ENCODE measurements around the gene SLAMF9. TPM values are rescaled to one million over a fixed set of nuclear protein-coding genes. Genes with fewer than 3 reads are reported as not detected.

Gene SLAMF9
- total and polyA plus RNA-seq, 3 experiments from 2014 or later: not detected

DNA sequence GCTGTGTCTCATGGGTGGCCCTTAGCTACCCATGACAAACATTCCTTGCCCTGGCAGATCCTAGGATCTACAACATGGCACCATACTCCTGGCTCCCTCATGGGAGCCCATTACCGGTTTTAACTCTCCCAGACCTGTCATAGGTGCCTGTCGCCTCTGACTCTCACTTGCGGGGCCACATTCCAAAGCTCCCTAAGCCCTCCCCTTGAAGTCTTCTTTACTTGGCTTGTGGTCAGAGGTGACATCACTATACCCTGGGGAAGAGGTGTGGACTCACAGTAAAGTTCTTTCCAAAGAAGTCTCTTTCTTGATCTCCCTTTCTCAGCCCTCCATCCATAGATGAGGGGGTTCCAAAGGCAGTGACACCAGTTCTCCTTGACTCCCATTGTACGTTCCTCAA lies 5.4 kb upstream of the SLAMF9 start:
- H3K4me3 ChIP-seq (ENCODE audit: low read length): no peak overlapping the region
- no peaks in the 10 kb centered on the region for H3K36me3 ChIP-seq (ENCODE audit: insufficient read depth, low read length)
- Mint-ChIP-seq H3K27ac (no peak overlapping the region), H3K27me3 (peaks cover 9 to 14% of the 10 kb centered on the region in 2 donors), H3K9me3 (no peaks in the 10 kb centered on the region), H3K4me1 (no peaks in the 10 kb centered on the region), H3K4me3 (no peak overlapping the region), H3K36me3 (no peaks in the 10 kb centered on the region)
- no peak for DNase-seq
- H3K4me1 ChIP-seq (ENCODE audit: insufficient read depth, low read length): no peaks in the 10 kb centered on the region
- no peaks in the 10 kb centered on the region for H3K9me3 ChIP-seq (ENCODE audit: low read length)
- ChIA-PET POLR2A (no interaction called here), CTCF (no interaction called here)
- no peak overlapping the region for H3K27ac ChIP-seq (ENCODE audit: low read depth, low read length)
- no peaks in the 10 kb centered on the region for H3K27me3 ChIP-seq (ENCODE audit: insufficient read depth, low read length, poor library complexity, severe bottlenecking)

DNA sequence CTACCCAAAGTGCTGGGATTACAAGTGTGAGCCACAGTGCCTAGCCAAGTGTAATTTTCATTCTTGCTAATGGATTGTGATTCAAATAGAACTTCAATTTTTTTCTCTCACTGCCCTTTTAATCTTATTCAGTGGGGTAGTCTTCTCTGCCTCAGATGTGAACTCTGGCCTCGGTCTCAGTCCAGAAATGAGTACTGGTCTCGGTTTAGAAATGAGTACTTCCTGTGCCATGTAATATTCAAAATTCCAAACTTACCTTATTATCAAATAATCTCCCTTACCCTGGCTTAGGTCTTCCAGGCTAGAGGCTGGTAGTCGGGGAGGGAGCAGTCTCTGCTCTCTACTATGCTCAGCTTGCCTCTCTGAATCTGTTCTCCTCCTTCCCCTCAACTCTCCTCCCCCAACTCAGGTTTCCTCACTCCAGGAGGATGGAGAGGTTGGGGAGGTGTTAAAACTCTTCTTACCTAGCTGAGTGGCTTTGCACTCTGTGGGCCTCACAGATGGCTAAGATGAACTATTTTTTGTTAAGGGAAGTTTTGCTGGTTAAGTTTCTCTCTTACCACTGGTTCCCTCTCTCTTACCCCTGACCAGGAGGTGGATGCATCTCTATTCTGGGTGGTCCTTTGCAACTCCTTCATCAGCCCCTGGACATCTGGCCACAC lies 4.8 kb upstream of the SLAMF9 start:
- ChIA-PET CTCF (no interaction called here), POLR2A (no interaction called here)
- no peaks in the 10 kb centered on the region for H3K4me1 Mint-ChIP-seq
- Histone ChIP-seq H3K9me3 (ENCODE audit: low read length) (no peaks in the 10 kb centered on the region), H3K27me3 (ENCODE audit: insufficient read depth, low read length, poor library complexity, severe bottlenecking) (no peaks in the 10 kb centered on the region), H3K36me3 (ENCODE audit: insufficient read depth, low read length) (no peaks in the 10 kb centered on the region), H3K4me3 (ENCODE audit: low read length) (no peak overlapping the region), H3K4me1 (ENCODE audit: insufficient read depth, low read length) (no peaks in the 10 kb centered on the region), H3K27ac (ENCODE audit: low read depth, low read length) (no peak overlapping the region)
- no peaks in the 10 kb centered on the region for H3K9me3 Mint-ChIP-seq
- H3K4me3 Mint-ChIP-seq: no peak overlapping the region
- H3K36me3 Mint-ChIP-seq: no peaks in the 10 kb centered on the region
- DNase-seq: no peak
- H3K27me3 Mint-ChIP-seq: peaks cover 9 to 15% of the 10 kb centered on the region in 2 donors
- peak overlapping the region in 1 of 8 donors; percentile 24 for H3K27ac Mint-ChIP-seq

DNA sequence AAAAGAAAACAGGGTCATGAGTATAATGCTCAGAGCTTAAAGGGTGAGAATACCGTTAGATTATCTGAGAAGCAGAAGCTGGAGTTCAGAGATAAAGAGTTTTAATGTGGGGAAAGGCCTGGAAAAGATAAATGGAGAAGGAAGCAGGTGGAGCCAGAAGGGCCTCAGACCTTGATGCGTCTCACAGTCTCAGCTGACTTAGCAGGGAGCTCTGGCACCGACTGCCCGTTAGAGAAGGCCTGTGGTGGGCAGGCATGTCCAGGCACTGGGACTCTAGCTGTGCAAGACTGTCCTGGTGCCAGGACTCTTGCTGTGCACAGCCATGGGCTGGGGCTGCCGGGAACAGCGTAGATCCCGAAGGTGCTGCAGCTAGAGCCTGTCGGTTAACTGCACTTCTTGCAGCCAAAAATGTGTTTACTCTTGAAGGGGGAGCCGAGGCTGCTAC lies 3.8 kb upstream of the SLAMF9 start:
- no peaks in the 10 kb centered on the region for H3K36me3 ChIP-seq (ENCODE audit: insufficient read depth, low read length)
- H3K4me3 ChIP-seq (ENCODE audit: low read length): no peak overlapping the region
- H3K4me1 ChIP-seq (ENCODE audit: insufficient read depth, low read length): no peaks in the 10 kb centered on the region
- POLR2A ChIA-PET: no interaction called here
- H3K27ac ChIP-seq (ENCODE audit: low read depth, low read length): no peak overlapping the region
- Mint-ChIP-seq H3K4me3 (no peak overlapping the region), H3K27me3 (peaks cover 9 to 15% of the 10 kb centered on the region in 2 donors), H3K4me1 (no peaks in the 10 kb centered on the region), H3K27ac (no peak overlapping the region), H3K9me3 (no peaks in the 10 kb centered on the region), H3K36me3 (no peaks in the 10 kb centered on the region)
- DNase-seq: no peak
- H3K27me3 ChIP-seq (ENCODE audit: insufficient read depth, low read length, poor library complexity, severe bottlenecking): no peaks in the 10 kb centered on the region
- CTCF ChIA-PET: no interaction called here
- no peaks in the 10 kb centered on the region for H3K9me3 ChIP-seq (ENCODE audit: low read length)

DNA sequence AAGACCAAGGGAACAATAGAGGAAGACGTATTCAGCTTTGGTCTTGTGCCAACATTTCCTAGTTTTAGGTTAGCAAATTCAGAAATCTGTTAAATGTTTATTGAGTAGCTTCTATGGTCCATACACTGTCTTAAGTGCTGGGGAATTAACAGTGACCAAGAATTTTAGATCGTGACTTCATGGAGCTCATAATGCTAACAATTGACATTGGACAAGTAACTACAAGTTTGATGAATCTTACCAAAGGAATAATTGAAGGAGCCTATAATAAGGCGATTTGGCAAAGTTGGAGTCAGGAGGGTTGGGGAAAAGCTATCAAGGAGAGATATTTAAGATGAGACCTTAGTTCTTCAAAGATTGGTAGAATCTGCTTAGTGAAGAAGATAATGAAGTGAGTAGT lies 1.4 kb upstream of the SLAMF9 start:
- Mint-ChIP-seq H3K27me3 (peaks cover 9 to 27% of the 10 kb centered on the region in 2 donors), H3K4me1 (no peaks in the 10 kb centered on the region), H3K27ac (no peak overlapping the region), H3K4me3 (no peak overlapping the region), H3K36me3 (peaks cover 0 to 3% (median 0%) of the 10 kb centered on the region in 3 donors), H3K9me3 (no peaks in the 10 kb centered on the region)
- H3K4me1 ChIP-seq (ENCODE audit: insufficient read depth, low read length): no peaks in the 10 kb centered on the region
- no peaks in the 10 kb centered on the region for H3K36me3 ChIP-seq (ENCODE audit: insufficient read depth, low read length)
- no peak for DNase-seq
- CTCF ChIA-PET: interaction anchor here (1.4 to 1.8 kb wide), 2 partner anchors 10 to 51 kb away, joined by 3 to 9 read pairs; partner anchors contain the start of gene IGSF9
- no peak overlapping the region for H3K4me3 ChIP-seq (ENCODE audit: low read length)
- H3K9me3 ChIP-seq (ENCODE audit: low read length): no peaks in the 10 kb centered on the region
- H3K27ac ChIP-seq (ENCODE audit: low read depth, low read length): no peak overlapping the region
- no peaks in the 10 kb centered on the region for H3K27me3 ChIP-seq (ENCODE audit: insufficient read depth, low read length, poor library complexity, severe bottlenecking)
- POLR2A ChIA-PET: no interaction called here

DNA sequence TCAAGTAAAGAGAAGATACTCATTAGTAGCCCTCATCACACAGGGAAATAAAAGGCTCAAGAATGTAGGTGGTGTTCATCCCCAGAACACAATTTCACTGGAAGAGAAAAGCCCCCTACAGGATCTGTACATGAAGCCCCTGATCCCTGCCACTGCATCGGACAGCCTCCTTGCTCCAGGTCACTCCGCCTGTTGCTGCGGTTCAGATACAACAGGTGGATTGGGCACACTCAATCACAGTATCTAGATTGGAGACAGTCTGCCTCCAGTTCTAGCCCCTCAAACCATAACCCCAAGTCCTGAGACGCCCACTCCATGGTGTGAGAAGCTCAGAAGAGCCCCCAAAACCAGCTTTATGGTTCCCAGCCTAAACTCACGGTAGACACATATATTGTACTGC lies 1.1 kb downstream of the SLAMF9 start:
- Mint-ChIP-seq H3K36me3 (peaks cover 0 to 3% (median 0%) of the 10 kb centered on the region in 3 donors), H3K27me3 (peaks cover 9 to 25% of the 10 kb centered on the region in 2 donors), H3K27ac (no peak overlapping the region), H3K4me1 (no peaks in the 10 kb centered on the region), H3K9me3 (no peaks in the 10 kb centered on the region), H3K4me3 (no peak overlapping the region)
- Histone ChIP-seq H3K27ac (ENCODE audit: low read depth, low read length) (no peak overlapping the region), H3K36me3 (ENCODE audit: insufficient read depth, low read length) (no peaks in the 10 kb centered on the region), H3K27me3 (ENCODE audit: insufficient read depth, low read length, poor library complexity, severe bottlenecking) (no peaks in the 10 kb centered on the region), H3K4me1 (ENCODE audit: insufficient read depth, low read length) (no peaks in the 10 kb centered on the region), H3K9me3 (ENCODE audit: low read length) (no peaks in the 10 kb centered on the region), H3K4me3 (ENCODE audit: low read length) (no peak overlapping the region)
- ChIA-PET CTCF (interaction anchor here (0.8 to 0.9 kb wide), 2 partner anchors 29 to 55 kb away, joined by 3 read pairs; no protein-coding TSS in a partner anchor), POLR2A (no interaction called here)
- DNase-seq: no peak

DNA sequence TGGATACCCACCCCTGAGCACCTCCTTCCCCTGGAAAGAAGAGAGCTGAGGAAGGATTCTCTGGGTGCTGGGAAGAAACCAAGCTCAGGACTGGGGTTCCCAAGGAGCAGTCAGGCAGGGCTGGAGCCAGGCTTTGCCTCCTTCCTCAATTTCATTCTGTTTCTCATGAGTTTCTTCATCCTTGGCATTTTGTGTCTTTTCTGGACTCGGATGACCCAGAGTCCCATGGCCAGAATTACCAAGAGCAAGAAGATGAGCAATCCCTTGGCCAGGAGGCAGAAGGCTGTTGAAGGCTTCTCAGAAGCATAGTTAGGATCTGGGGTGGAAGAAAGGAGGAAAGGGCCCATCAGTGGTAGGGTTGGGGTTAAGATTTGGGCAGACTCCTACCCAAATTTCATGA lies 2.5 kb downstream of the SLAMF9 start:
- no peak for DNase-seq
- H3K9me3 ChIP-seq (ENCODE audit: low read length): no peaks in the 10 kb centered on the region
- H3K27me3 ChIP-seq (ENCODE audit: insufficient read depth, low read length, poor library complexity, severe bottlenecking): no peaks in the 10 kb centered on the region
- Mint-ChIP-seq H3K4me3 (no peak overlapping the region), H3K9me3 (no peaks in the 10 kb centered on the region), H3K27ac (no peak overlapping the region), H3K4me1 (no peaks in the 10 kb centered on the region), H3K36me3 (peaks cover 0 to 3% (median 0%) of the 10 kb centered on the region in 3 donors), H3K27me3 (peaks cover 9 to 25% of the 10 kb centered on the region in 2 donors)
- no peak overlapping the region for H3K4me3 ChIP-seq (ENCODE audit: low read length)
- ChIA-PET CTCF (no interaction called here), POLR2A (no interaction called here)
- H3K27ac ChIP-seq (ENCODE audit: low read depth, low read length): no peak overlapping the region
- no peaks in the 10 kb centered on the region for H3K36me3 ChIP-seq (ENCODE audit: insufficient read depth, low read length)
- H3K4me1 ChIP-seq (ENCODE audit: insufficient read depth, low read length): no peaks in the 10 kb centered on the region

DNA sequence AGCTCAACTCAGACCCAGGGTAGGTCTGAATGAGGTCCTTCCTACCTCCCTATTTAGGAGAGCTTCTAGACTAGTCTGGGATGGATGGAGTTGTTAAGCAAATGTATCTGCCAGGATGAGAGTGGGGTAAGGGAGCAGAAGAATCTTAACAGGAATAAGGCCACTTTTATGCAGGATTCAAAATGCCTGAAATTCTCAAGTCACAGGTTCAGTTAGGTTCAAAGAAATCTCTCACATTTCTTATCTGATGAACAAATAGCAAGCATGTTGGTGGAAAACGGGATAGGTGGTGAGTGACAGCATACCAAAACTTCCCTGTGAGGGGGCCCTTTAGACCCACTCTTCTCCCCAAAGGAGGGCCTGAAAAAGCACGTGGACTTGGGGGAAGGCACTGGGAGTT lies 3.0 kb downstream of the SLAMF9 start:
- POLR2A ChIA-PET: no interaction called here
- Histone ChIP-seq H3K36me3 (ENCODE audit: insufficient read depth, low read length) (no peaks in the 10 kb centered on the region), H3K9me3 (ENCODE audit: low read length) (no peaks in the 10 kb centered on the region), H3K27me3 (ENCODE audit: insufficient read depth, low read length, poor library complexity, severe bottlenecking) (no peaks in the 10 kb centered on the region), H3K4me3 (ENCODE audit: low read length) (no peak overlapping the region), H3K4me1 (ENCODE audit: insufficient read depth, low read length) (no peaks in the 10 kb centered on the region), H3K27ac (ENCODE audit: low read depth, low read length) (no peak overlapping the region)
- CTCF ChIA-PET: no interaction called here
- peaks cover 0 to 1% (median 0%) of the 10 kb centered on the region in 3 donors for H3K4me1 Mint-ChIP-seq
- H3K27ac Mint-ChIP-seq: no peak overlapping the region
- no peak for DNase-seq
- no peak overlapping the region for H3K4me3 Mint-ChIP-seq
- H3K9me3 Mint-ChIP-seq: no peaks in the 10 kb centered on the region
- H3K36me3 Mint-ChIP-seq: peaks cover 0 to 3% (median 0%) of the 10 kb centered on the region in 3 donors
- H3K27me3 Mint-ChIP-seq: peaks cover 7 to 27% of the 10 kb centered on the region in 2 donors

DNA sequence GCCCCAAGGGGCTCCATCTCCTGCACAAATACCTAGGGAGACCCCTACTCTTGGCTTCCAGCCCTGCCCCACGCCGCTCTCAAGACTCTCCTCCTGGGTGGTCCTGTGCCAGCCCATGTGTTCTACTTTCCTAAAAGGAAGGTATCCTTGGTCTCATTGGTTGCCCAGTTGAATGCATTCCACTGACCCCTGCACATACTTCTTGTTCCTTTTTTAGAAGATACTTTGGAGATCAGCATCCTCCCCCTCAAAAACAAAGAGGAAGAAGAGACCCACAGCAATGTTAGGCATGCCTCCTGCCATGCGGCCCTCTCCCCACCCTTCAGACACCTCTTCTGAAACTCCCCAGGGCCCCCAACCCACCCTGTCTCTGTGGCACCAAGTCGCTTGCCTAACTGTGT lies 4.1 kb downstream of the SLAMF9 start:
- no peak for DNase-seq
- Histone ChIP-seq H3K27ac (ENCODE audit: low read depth, low read length) (no peak overlapping the region), H3K27me3 (ENCODE audit: insufficient read depth, low read length, poor library complexity, severe bottlenecking) (peaks cover 4% of the 10 kb centered on the region), H3K4me1 (ENCODE audit: insufficient read depth, low read length) (peaks cover 5% of the 10 kb centered on the region), H3K4me3 (ENCODE audit: low read length) (no peak overlapping the region), H3K9me3 (ENCODE audit: low read length) (no peaks in the 10 kb centered on the region), H3K36me3 (ENCODE audit: insufficient read depth, low read length) (no peaks in the 10 kb centered on the region)
- POLR2A ChIA-PET: no interaction called here
- no peak overlapping the region for H3K27ac Mint-ChIP-seq
- H3K4me3 Mint-ChIP-seq: no peak overlapping the region
- H3K9me3 Mint-ChIP-seq: no peaks in the 10 kb centered on the region
- peaks cover 5 to 8% (median 6%) of the 10 kb centered on the region in 3 donors for H3K4me1 Mint-ChIP-seq
- CTCF ChIA-PET: no interaction called here
- peaks cover 0 to 3% (median 0%) of the 10 kb centered on the region in 3 donors for H3K36me3 Mint-ChIP-seq
- peaks cover 8 to 33% of the 10 kb centered on the region in 2 donors for H3K27me3 Mint-ChIP-seq

Measured in CD8-positive, alpha-beta memory T cell (primary cell).